SK-N-MC (cell line): ENCODE results near the gene ZNF574.

Experiments used
- EZH2 ChIP-seq: fragments of 200-600 bp; sonication (generic); IDR thresholded peaks from one replicate; pipeline ENCODE4 v1.6.1; 2017; ENCODE audit warnings: antibody characterized with exemption
- POLR2AphosphoS5 ChIP-seq: IDR thresholded peaks from 2 replicates; pipeline ENCODE4 v1.6.1; 2012; ENCODE audit warnings: mild to moderate bottlenecking, low read depth, low read length, borderline replicate concordance

DNA sequence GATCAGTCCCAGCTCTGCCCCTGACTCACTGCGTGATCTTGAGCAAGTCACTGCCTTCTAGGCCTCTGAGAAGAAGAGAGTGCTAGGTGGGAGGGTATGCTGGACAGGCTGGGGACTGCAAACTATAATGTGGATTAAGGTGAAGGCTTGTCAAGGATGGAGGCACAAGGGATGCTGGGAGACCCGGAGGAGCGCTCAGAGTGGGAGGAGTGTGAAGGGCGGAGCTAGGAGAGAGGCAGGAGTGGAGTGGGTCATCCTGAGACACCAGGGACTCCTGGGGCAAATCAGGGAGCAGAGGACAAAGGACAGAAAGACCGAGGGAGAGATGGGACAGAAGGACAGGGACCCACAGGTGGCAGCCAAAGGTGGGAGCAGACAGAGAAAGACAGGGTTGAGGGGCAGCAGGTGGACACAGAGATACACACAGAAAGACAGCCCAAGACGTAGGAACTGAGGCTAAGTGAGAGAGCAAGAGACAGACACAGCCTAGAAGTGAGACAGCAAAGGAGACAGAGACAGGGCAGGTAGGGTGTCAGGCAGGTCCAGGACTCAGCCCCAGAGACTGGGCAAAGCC, 8.6 kb upstream of the ZNF574 start:
- TF ChIP-seq POLR2AphosphoS5, result no peak
- TF ChIP-seq EZH2, result no peak
